Peyer's patch (tissue), 4 donors: ENCODE data around the gene ZNF669.

Source experiments
- CTCF ChIP-seq, 6 experiments: fragments of 450-650 bp in 4 of 6; fragments of 200-600 bp in 2 of 6; sonication (generic) in 1 of 6; IDR thresholded peaks; one replicate each; pipeline ENCODE4 v1.5.1; 2017 to 2019; ENCODE audit warnings: antibody characterized with exemption in 6 of 6, mild to moderate bottlenecking in 3 of 6, moderate library complexity in 1 of 6
- POLR2A ChIP-seq, 2 donors: fragments of 450-650 bp; IDR thresholded peaks; one replicate each; pipeline ENCODE4 v1.5.1; 2017; ENCODE audit warnings: antibody characterized with exemption in 2 of 2, mild to moderate bottlenecking in 2 of 2, moderate library complexity in 2 of 2

DNA sequence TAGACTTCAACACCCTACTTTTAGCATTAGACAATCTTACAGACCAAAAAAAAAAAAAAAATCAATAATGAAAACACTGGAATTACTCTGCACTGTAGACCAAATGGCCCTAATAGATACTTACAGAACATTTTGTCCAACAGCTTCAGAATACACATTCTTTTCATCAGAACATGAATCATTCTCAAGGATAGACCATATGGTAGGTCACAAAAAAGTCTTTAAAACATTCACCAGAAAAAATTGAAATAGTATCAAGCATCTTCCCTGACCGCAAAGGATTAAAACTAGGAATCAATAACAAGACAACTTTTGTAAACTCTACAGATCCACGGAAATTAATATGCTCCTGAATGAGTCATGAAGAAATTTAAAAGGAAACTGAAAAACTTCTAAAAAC, 48.1 kb downstream of the ZNF669 start:
- TF ChIP-seq CTCF (IDR thresholded peaks at IDR 0.05) = no peak
- TF ChIP-seq POLR2A (IDR thresholded peaks at IDR 0.05) = no peak
